NCI-H187 treated with DMSO at 0.1 percent for 48 hours (cell line): ENCODE data around the gene PSMB2.
"Not testable (repeated sequence)": the region's sequence is repeated elsewhere in the genome, so short reads cannot be mapped to it uniquely, and the experiment has no call there.

ENCODE experiments used
- DNase-seq: peaks from one replicate; lab custom pipeline; 2025; lab: John Stamatoyannopoulos, UW

The PSMB2 gene

DNA sequence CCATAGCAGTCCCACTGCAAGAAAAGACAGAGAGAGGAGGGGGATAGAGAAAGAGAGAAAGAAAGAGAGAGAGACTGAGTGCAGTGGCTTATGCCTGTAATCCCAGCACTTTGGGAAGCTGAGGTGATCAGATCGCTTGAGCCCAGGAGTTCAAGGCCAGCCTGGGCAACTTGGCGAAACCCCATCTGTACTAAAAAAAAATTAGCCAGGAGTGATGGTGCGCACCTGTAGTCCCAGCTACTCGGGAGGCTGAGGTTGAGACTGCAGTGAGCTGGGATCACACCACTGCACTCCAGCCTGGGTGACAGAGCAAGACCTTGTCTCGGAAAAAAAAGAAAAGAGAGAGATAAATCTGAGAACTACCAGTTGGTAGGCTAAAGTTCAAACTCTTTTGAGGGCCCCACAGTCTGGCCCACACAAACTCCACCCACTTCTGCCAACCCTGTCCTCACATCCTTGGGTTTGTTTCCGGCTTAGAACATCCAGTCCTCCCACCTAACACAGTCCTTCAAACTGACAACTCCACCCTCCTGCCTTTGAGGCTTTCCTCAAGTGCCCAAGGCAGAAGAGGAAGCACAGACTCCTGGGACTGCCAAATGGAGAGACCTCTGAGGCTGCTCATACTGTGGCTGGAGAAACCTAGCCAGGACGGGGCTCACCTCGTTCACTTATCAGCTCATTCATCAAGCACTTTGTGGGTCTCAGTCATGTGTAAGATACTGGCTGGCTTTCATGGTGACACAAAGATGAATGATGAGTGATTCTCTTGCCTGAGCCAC, 48.1 kb downstream of the PSMB2 start:
- no peak for DNase-seq

DNA sequence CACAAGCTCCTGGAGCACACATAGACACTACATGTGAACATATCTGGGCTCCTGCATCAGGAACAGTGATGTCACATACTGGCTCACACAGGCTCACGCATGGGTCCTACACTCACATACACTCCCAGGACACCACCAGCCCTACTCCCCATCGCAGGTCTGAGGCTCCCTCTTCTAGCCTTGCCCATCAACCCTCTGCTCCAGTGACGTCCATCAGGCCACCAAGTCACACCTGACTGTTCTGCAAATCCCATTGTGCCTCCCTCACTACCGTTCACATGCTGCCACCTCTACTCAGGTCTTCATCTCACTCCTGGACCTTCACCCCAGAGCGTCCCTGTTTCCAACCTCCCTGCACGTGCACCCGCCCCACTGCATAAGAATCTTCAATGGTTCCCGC, 50.1 kb downstream of the PSMB2 start:
- DNase-seq = no peak

DNA sequence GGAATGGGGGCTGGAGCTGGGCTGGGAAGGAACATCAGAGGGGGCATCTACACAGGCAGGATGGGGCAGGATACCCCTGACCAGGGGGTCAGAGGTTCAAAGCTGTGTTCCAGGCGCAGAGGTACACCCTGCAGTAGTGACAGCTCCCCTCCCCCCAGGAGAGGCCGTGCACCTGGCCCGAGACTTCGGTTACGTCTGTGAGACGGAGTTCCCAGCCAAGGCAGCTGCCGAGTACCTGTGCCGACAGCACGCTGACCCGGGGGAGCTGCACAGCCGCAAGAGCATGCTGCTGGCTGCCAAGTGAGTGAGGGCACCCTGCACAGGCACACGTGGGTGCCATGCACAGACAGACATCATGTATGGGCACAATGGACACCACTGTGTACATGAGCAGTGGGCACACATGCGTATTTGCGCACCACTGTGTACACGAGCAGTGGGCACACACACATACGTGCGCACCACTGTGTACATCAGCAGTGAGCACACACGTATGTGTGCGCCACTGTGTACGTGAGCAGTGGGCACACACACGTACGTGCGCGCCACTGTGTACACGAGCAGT, 50.8 kb downstream of the PSMB2 start:
- DNase-seq = no peak

GRCh38 chr1:35589516-35590427, 51.6 kb downstream of the PSMB2 start:
- DNase-seq = no peak

DNA sequence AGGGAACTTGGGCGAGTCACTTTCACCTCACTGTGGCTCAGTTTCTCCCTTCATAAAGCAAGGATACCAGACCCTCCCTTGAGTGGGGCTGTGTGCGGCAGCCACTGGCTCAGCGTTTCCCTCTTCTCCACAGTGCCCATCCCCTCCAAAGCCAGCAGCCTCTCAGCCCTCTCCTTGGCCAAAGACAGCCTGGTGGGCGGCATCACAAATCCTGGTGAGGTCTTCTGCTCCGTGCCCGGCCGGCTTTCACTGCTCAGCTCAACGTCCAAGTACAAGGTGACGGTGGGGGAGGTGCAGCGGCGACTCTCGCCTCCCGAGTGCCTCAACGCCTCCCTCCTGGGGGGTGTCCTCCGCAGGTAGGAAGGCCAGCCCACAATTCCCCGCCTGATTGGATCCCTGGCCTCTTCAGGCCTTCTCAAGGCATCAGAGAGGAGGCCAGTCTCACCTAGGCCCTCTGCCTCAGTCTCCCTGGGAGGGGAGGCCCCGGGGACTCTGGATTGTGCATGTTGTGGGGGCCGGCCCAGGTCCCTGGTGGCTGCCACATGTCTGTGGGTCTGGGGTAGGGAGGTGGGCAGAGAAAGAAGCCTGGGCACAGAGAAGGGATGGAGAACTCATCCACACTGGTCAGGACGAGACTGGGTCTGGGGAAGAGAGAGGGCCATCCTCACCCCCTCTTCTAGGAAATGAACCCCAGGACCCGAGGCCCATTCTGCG, 53.0 kb downstream of the PSMB2 start:
- no peak for DNase-seq

GRCh38 chr1:35587736-35588135, 53.6 kb downstream of the PSMB2 start:
- DNase-seq = no peak

DNA sequence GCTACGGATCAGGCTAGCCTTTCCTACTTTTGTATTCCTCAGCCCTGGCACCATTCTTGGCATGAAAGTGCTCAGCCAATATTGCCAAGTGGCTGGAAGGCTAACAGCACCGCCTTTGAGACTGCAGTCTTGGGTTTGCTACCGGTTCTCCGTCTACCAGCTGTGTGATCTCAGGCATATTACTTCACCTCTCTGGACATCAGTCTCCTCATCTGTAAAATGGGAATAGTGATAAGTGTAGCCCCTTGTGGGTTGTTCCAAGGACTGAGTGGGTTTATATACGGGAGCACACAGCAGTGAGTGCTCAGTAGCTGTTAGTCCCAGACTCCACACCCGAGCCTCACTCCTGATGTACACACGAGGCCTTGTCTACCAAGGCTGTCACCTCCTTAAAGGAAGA, 54.5 kb downstream of the PSMB2 start:
- no peak for DNase-seq

- not testable (repeated sequence) for DNase-seq
Observed at GRCh38 chr1:35585805-35586204, 55.5 kb downstream of the PSMB2 start.

GRCh38 chr1:35585281-35585680, 56.0 kb downstream of the PSMB2 start:
- DNase-seq = no peak

GRCh38 chr1:35581621-35582020, 59.7 kb downstream of the PSMB2 start:
- DNase-seq = not testable (repeated sequence)

GRCh38 chr1:35580949-35581388, 60.4 kb downstream of the PSMB2 start:
- no peak for DNase-seq

DNA sequence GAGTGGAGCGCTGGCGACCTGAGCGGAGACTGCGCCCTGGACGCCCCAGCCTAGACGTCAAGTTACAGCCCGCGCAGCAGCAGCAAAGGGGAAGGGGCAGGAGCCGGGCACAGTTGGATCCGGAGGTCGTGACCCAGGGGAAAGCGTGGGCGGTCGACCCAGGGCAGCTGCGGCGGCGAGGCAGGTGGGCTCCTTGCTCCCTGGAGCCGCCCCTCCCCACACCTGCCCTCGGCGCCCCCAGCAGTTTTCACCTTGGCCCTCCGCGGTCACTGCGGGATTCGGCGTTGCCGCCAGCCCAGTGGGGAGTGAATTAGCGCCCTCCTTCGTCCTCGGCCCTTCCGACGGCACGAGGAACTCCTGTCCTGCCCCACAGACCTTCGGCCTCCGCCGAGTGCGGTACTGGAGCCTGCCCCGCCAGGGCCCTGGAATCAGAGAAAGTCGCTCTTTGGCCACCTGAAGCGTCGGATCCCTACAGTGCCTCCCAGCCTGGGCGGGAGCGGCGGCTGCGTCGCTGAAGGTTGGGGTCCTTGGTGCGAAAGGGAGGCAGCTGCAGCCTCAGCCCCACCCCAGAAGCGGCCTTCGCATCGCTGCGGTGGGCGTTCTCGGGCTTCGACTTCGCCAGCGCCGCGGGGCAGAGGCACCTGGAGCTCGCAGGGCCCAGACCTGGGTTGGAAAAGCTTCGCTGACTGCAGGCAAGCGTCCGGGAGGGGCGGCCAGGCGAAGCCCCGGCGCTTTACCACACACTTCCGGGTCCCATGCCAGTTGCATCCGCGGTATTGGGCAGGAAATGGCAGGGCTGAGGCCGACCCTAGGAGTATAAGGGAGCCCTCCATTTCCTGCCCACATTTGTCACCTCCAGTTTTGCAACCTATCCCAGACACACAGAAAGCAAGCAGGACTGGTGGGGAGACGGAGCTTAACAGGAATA, 64.0 kb downstream of the PSMB2 start:
- DNase-seq = no peak

- DNase-seq = not testable (repeated sequence)
Observed at GRCh38 chr1:35576766-35577070, 64.6 kb downstream of the PSMB2 start.

GRCh38 chr1:35576061-35576765, 65.1 kb downstream of the PSMB2 start:
- no peak for DNase-seq

DNA sequence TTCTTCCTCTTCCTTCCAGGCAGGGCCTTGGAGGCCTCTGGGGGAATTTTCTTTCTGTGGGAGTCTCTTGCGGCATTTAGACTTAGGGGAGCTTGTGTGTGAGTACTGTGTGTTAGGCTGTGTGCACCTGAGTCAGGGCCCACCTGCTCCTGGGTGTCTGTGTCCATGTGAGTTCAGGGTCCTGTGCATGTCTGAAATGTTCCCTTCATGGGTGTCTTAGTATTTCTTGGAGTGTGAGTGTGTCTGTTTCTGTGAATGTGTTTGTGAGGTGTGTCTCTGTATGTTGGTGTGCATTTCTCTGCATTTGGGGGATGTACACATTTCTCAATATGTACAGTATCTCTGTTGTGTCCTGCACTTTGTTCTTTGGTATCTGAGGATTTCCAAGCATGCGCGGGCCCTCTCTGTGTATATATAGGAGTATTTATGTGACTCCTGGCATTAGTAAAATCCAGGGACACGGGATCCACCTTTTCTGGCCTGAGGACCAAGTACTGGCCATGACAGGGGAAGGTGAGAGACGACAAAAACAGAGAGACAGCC, 65.8 kb downstream of the PSMB2 start:
- DNase-seq = no peak

GRCh38 chr1:35574655-35575415, 66.5 kb downstream of the PSMB2 start:
- DNase-seq = no peak

DNA sequence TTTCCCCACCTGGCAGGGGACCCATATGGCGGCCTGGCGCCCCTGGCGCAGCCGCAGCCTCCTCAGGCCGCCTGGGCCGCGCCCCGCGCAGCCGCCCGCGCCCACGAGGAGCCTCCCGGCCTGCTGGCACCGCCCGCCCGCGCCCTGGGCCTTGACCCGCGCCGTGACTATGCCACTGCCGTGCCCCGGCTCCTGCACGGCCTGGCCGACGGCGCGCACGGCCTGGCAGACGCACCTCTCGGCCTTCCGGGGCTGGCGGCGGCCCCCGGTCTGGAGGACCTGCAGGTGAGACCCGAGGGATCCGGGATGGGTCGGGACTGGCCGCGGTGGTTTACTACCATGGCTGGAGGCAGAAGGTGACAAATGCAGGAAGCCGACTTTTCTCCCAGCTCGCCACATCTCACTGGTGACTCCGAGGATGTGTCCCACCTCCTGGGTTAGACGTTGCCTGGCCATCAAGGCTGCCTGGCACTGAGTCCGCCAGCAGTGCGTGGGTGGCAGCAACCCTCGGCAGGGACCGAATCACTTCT, 67.1 kb downstream of the PSMB2 start:
- DNase-seq = no peak

- no peak for DNase-seq
Observed at GRCh38 chr1:35573198-35574124, 67.9 kb downstream of the PSMB2 start, which contains the start of gene TFAP2E. Gene TFAP2E (plus strand): TSS chr1:35573314. CDS start chr1:35573578, 264 bp downstream.
